ENCODE results near the gene CACNA1I. TPM values are rescaled to one million over a fixed set of nuclear protein-coding genes. Genes with fewer than 3 reads are reported as not detected.
A peak's percentile ranks its signal among the peaks of the same experiment; 100 is the strongest.

The CACNA1I gene
- total RNA-seq, 2 donors from 2014 or later = 0.33 to 0.52 TPM

- Histone ChIP-seq H3K4me3 (no peak overlapping the region), H3K36me3 (replicated peaks in 1 of 2; ENCODE audit: insufficient read depth in 1 of 2, low read depth in 2 of 2) (no peaks in the 10 kb centered on the region), H3K9me3 (no peaks in the 10 kb centered on the region), H3K4me1 (no peaks in the 10 kb centered on the region), H3K27ac (no peak overlapping the region), H3K27me3 (peaks cover 0 to 4% of the 10 kb centered on the region in 2 donors)
- DNase-seq = peak; percentile 52 to 62 (median 58)
- ATAC-seq = peak; percentile 27
- TF ChIP-seq POLR2A (IDR thresholded peaks at IDR 0.05) = no peak
- no peak for TF ChIP-seq CTCF (IDR thresholded peaks at IDR 0.05)
- WGBS, 2 donors = 18 to 20% methylated on average over 32 to 39 of the region's 39 CpGs
- intact Hi-C loops (cut with DNase I) = no loop called here
Observed at GRCh38 chr22:39545386-39546365, 24.9 kb upstream of the CACNA1I start.

DNA sequence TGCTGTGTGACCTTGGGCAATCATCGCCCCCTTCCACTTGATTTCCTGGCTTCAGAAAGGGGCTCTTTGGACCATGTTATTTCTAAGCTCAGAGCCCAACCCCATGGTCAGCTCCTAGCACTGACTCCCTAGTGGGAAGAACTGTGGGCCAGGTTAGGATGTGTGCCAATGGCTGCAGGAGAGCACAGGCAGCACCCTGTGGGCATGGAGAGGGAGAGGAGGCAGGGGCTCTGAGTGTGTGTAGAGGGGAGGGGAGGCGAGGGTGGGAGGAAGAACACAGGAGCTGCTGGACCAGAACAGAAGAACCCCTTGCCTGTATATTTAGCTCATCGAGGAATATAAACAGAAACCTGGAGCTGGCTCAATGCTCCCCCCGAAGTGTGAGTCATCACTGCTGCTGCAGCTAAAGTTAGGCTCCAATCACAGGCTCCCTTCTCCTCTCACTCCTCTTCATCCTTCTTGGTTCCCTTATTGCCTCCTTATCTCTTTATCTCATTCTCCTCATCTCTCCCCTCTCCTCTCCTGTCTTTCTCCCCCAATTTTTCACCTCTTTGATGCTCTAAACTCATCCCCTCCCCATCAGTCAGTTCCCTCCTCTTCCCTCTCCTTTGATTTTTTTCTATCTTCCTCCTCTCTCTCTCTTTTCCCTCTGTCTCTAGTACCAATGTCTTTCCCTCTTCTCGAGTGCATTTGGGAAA lies 23.5 kb upstream of the CACNA1I start:
- no peaks in the 10 kb centered on the region for H3K9me3 ChIP-seq
- H3K4me3 ChIP-seq = no peak overlapping the region
- no peak overlapping the region for H3K27ac ChIP-seq
- intact Hi-C loops (cut with DNase I) = no loop called here
- WGBS, 2 donors = 32% methylated on average over 5 of the region's 5 CpGs
- ATAC-seq = no peak
- H3K36me3 ChIP-seq (replicated peaks in 1 of 2; ENCODE audit: insufficient read depth in 1 of 2, low read depth in 2 of 2) = no peaks in the 10 kb centered on the region
- no peak for DNase-seq
- no peaks in the 10 kb centered on the region for H3K4me1 ChIP-seq
- no peak for TF ChIP-seq POLR2A (IDR thresholded peaks at IDR 0.05)
- TF ChIP-seq CTCF (IDR thresholded peaks at IDR 0.05) = no peak
- H3K27me3 ChIP-seq = peaks cover 0 to 4% of the 10 kb centered on the region in 2 donors

DNA sequence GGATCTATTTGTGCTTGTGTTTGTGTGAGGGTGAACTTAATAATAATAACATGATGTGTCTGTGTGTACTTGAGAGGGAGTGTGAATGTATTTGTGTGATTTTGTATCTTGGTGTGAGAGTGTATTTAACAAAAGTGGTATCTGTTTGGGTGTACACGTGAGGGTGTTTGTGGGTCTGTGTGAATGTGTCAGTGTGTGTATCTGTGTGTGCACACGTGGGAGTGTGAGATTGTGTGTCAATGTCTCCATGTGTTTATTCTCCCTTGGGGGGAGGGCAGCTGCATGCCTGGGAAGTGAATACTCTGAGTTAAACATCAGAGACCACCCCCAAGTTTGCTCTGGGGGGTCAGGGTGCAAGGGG lies 23.0 kb upstream of the CACNA1I start:
- Histone ChIP-seq H3K9me3 (no peaks in the 10 kb centered on the region), H3K36me3 (replicated peaks in 1 of 2; ENCODE audit: insufficient read depth in 1 of 2, low read depth in 2 of 2) (no peaks in the 10 kb centered on the region), H3K27ac (no peak overlapping the region), H3K27me3 (peaks cover 0 to 4% of the 10 kb centered on the region in 2 donors), H3K4me1 (no peaks in the 10 kb centered on the region), H3K4me3 (no peak overlapping the region)
- 33 to 37% methylated on average over 2 of the region's 2 CpGs for WGBS, 2 donors
- DNase-seq (no peak), ATAC-seq (no peak)
- TF ChIP-seq CTCF (IDR thresholded peaks at IDR 0.05) = no peak
- no peak for TF ChIP-seq POLR2A (IDR thresholded peaks at IDR 0.05)
- intact Hi-C loops (cut with DNase I) = no loop called here

- H3K4me3 ChIP-seq = no peak overlapping the region
- peaks cover 0 to 12% of the 10 kb centered on the region in 2 donors for H3K27me3 ChIP-seq
- no peak for DNase-seq
- no peak for ATAC-seq
- no peaks in the 10 kb centered on the region for H3K9me3 ChIP-seq
- H3K36me3 ChIP-seq (replicated peaks in 1 of 2; ENCODE audit: insufficient read depth in 1 of 2, low read depth in 2 of 2) = no peaks in the 10 kb centered on the region
- intact Hi-C loops (cut with DNase I) = no loop called here
- no peak overlapping the region for H3K27ac ChIP-seq
- peaks cover 10% of the 10 kb centered on the region for H3K4me1 ChIP-seq
- TF ChIP-seq POLR2A (IDR thresholded peaks at IDR 0.05) (no peak), CTCF (IDR thresholded peaks at IDR 0.05) (no peak)
- WGBS, 2 donors = 84 to 100% methylated on average over 3 of the region's 3 CpGs
Observed at GRCh38 chr22:39553429-39553828, 17.1 kb upstream of the CACNA1I start.

Measured in body of pancreas (tissue), 4 donors.